ENCODE measurements around the gene HIPK2. TPM values are rescaled to one million over a fixed set of nuclear protein-coding genes. Genes with fewer than 3 reads are reported as not detected.

Gene HIPK2
- total RNA-seq, 2 donors from 2014 or later, result 49.4 to 68.5 TPM

DNA sequence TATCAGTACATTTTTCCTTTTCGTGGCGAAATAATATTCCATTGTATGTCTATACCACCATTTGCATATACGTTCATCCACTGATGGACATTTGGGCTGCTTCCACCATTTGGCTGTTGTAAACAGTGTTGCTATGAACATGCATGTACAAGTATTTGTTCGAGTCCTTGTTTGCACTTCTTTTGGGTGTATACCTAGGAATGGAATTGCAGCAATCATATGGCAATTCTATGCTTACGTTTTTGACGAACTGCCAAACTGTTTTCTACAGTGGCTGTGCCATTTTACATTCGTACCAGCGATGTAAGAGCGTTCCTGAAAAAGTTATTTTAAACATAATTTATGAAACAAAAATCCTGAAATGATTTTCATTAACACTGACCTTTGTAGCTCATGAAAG, 79.5 kb downstream of the HIPK2 start:
- Histone ChIP-seq H3K9me3 (no peaks in the 10 kb centered on the region), H3K4me3 (no peak overlapping the region), H3K27ac (no peak overlapping the region), H3K36me3 (peaks cover 4% of the 10 kb centered on the region), H3K27me3 (replicated peaks; ENCODE audit: insufficient read depth) (no peaks in the 10 kb centered on the region), H3K4me1 (ENCODE audit: control insufficient read depth in 1 of 2, low read depth in 2 of 2) (peaks cover 2 to 34% of the 10 kb centered on the region in 2 donors)
- TF ChIP-seq, protein P1, sequence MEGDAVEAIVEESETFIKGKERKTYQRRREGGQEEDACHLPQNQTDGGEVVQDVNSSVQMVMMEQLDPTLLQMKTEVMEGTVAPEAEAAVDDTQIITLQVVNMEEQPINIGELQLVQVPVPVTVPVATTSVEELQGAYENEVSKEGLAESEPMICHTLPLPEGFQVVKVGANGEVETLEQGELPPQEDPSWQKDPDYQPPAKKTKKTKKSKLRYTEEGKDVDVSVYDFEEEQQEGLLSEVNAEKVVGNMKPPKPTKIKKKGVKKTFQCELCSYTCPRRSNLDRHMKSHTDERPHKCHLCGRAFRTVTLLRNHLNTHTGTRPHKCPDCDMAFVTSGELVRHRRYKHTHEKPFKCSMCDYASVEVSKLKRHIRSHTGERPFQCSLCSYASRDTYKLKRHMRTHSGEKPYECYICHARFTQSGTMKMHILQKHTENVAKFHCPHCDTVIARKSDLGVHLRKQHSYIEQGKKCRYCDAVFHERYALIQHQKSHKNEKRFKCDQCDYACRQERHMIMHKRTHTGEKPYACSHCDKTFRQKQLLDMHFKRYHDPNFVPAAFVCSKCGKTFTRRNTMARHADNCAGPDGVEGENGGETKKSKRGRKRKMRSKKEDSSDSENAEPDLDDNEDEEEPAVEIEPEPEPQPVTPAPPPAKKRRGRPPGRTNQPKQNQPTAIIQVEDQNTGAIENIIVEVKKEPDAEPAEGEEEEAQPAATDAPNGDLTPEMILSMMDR (IDR thresholded peaks at IDR 0.05), result no peak
- DNase-seq (ENCODE audit: low spot score) (no peak), ATAC-seq (ENCODE audit: insufficient number of reproducible peaks, low FRiP score, low read depth) (no peak)

DNA sequence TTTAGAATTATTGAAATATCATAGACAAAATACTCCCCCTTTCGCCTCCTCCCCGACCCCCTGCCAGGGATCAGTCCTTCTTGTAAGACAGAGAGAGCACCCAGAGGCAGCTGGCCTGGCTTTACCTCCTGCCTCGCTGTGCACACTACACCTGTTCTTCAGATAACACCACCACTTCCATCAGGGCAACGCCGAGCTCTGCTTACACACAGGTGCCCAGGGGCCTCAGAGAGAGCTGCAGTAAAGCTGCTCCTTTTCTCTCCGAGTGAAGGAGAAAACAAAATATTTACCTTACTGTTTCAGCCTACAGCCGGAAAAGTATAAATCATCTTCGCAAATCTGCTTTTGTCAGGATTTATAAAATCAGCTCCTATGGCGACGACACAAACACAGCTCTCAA, 80.7 kb downstream of the HIPK2 start:
- ATAC-seq (ENCODE audit: insufficient number of reproducible peaks, low FRiP score, low read depth) (no peak), DNase-seq (ENCODE audit: low spot score) (no peak)
- Histone ChIP-seq H3K27ac (no peak overlapping the region), H3K27me3 (replicated peaks; ENCODE audit: insufficient read depth) (no peaks in the 10 kb centered on the region), H3K4me1 (ENCODE audit: control insufficient read depth in 1 of 2, low read depth in 2 of 2) (peaks cover 0 to 31% of the 10 kb centered on the region in 2 donors), H3K9me3 (no peaks in the 10 kb centered on the region), H3K36me3 (peaks cover 4% of the 10 kb centered on the region), H3K4me3 (no peak overlapping the region)
- TF ChIP-seq, protein P1 (IDR thresholded peaks at IDR 0.05), result no peak

DNA sequence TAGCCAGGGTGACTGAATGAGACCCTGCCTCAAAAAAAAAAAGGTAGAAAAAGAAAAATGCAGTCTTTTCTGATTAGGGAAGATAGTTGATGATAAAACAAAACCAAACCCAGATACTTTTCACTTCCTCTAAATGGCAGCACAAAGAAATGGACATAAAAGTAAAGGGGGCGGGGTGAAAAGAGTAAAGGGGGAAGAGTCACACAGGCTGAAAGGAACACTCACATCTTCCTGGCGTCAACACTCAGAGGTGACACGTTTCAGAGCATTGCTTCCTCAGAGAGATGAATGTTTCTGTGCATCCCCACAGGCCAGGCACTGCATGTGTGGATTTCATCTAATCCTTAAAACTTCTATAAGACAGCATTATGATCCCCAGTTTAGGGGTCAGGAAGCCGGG, 81.2 kb downstream of the HIPK2 start:
- H3K9me3 ChIP-seq, result no peaks in the 10 kb centered on the region
- no peak for ATAC-seq (ENCODE audit: insufficient number of reproducible peaks, low FRiP score, low read depth)
- TF ChIP-seq, protein P1 (IDR thresholded peaks at IDR 0.05), result no peak
- no peak overlapping the region for H3K27ac ChIP-seq
- no peaks in the 10 kb centered on the region for H3K27me3 ChIP-seq (replicated peaks; ENCODE audit: insufficient read depth)
- no peak for DNase-seq (ENCODE audit: low spot score)
- peaks cover 4% of the 10 kb centered on the region for H3K36me3 ChIP-seq
- no peak overlapping the region for H3K4me3 ChIP-seq
- H3K4me1 ChIP-seq (ENCODE audit: control insufficient read depth in 1 of 2, low read depth in 2 of 2), result peaks cover 3 to 31% of the 10 kb centered on the region in 2 donors

DNA sequence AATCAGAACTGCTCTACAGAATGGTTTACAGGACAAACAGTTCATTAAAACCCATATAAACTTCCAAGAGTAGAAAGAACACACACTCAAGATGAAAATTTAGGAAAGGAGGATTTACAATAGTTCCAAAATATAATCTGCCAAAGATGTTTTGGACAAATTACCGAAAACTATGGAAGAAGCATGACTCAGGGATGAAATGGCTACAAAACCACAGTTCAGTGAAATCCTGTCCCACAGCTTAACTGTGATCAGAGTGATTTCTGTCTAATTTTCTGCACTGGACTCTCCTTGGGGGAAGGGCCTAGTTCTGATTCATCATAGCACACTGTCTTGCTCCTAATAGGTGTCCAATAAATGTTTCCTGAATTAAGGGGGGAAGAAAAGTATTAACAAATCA, 82.2 kb downstream of the HIPK2 start:
- no peak overlapping the region for H3K4me3 ChIP-seq
- TF ChIP-seq, protein P1 (IDR thresholded peaks at IDR 0.05), result no peak
- H3K36me3 ChIP-seq, result peaks cover 4% of the 10 kb centered on the region
- H3K9me3 ChIP-seq, result no peaks in the 10 kb centered on the region
- ATAC-seq (ENCODE audit: insufficient number of reproducible peaks, low FRiP score, low read depth), result no peak
- H3K4me1 ChIP-seq (ENCODE audit: control insufficient read depth in 1 of 2, low read depth in 2 of 2), result peaks cover 10 to 31% of the 10 kb centered on the region in 2 donors
- no peak overlapping the region for H3K27ac ChIP-seq
- no peak for DNase-seq (ENCODE audit: low spot score)
- no peaks in the 10 kb centered on the region for H3K27me3 ChIP-seq (replicated peaks; ENCODE audit: insufficient read depth)

DNA sequence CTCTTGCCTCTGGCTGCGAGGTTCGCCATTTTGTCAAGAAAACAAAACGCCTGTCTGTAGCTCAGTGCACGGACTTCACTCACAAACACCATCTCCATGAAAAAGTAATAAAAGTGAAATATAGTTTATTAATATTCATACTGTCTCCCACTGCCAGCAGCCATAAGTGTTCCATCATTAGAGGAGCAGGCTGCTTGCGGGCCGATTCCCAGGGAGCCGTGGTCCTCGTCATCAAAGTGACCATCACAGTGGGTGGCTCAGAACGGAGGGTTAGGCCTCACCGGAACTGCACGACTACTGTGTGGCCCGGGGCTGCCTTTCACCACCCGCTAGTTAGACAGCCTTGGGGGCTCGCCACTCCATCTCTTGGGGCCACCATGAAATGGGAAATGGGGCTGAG, 82.7 kb downstream of the HIPK2 start:
- TF ChIP-seq, protein P1 (IDR thresholded peaks at IDR 0.05), result no peak
- H3K9me3 ChIP-seq, result no peaks in the 10 kb centered on the region
- H3K36me3 ChIP-seq, result peaks cover 4% of the 10 kb centered on the region
- ATAC-seq (ENCODE audit: insufficient number of reproducible peaks, low FRiP score, low read depth) (no peak), DNase-seq (ENCODE audit: low spot score) (no peak)
- no peaks in the 10 kb centered on the region for H3K27me3 ChIP-seq (replicated peaks; ENCODE audit: insufficient read depth)
- peaks cover 10 to 25% of the 10 kb centered on the region in 2 donors for H3K4me1 ChIP-seq (ENCODE audit: control insufficient read depth in 1 of 2, low read depth in 2 of 2)
- H3K27ac ChIP-seq, result no peak overlapping the region
- H3K4me3 ChIP-seq, result no peak overlapping the region
